Ascending aorta (tissue), 2 donors: ENCODE results near the gene SCGB3A1. TPM values are rescaled to one million over a fixed set of nuclear protein-coding genes. Genes with fewer than 3 reads are reported as not detected.

Source experiments
- DNase-seq, 2 donors: peaks; one replicate each; pipeline ENCODE4 v3.0.0-alpha.2; 2019; ENCODE audit warnings: low spot score in 2 of 2
- H3K27ac ChIP-seq, 2 donors: fragments of 200-600 bp; sonication (generic); one replicate each; pipeline ENCODE4 v1.5.1; 2016 to 2017; ENCODE audit warnings: mild to moderate bottlenecking in 1 of 2
- H3K27me3 ChIP-seq: fragments of 200-600 bp; sonication (generic); one replicate; pipeline ENCODE4 v1.5.1; 2017
- H3K36me3 ChIP-seq, 2 donors: fragments of 200-600 bp; sonication (generic); one replicate each; pipeline ENCODE4 v1.5.1; 2016
- H3K4me1 ChIP-seq, 2 donors: fragments of 200-600 bp; sonication (generic); one replicate each; pipeline ENCODE4 v1.5.1; 2016 to 2017; ENCODE audit warnings: mild to moderate bottlenecking in 1 of 2
- H3K4me3 ChIP-seq, 2 donors: fragments of 200-600 bp; sonication (generic); one replicate each; pipeline ENCODE4 v1.5.1; 2016 to 2017; ENCODE audit warnings: mild to moderate bottlenecking in 1 of 2
- H3K9me3 ChIP-seq, 2 donors: fragments of 200-600 bp; sonication (generic); one replicate each; pipeline ENCODE4 v1.5.1; 2016
- CTCF ChIP-seq, 3 experiments: fragments of 200-600 bp in 2 of 3; fragments of 450-650 bp in 1 of 3; sonication (generic) in 2 of 3; IDR thresholded peaks; one replicate each; pipeline ENCODE4 v1.5.1; 2016 to 2019; ENCODE audit warnings: antibody characterized with exemption in 3 of 3, mild to moderate bottlenecking in 1 of 3, moderate library complexity in 1 of 3
- intact Hi-C: fragments of 100-400 bp; cut with DNase I; formaldehyde crosslinking; loops from one replicate; pipeline ENCODE4 v1.15.1; 2023
- total RNA-seq: library from RNA; depleted of rRNA; stranded (reverse); fragments of >200 nt; gene quantifications from one replicate; pipeline ENCODE4 v1.1.0, GENCODE V29; 2016

The SCGB3A1 gene
- total RNA-seq, 1 donor from 2014 or later, result not detected

GRCh38 chr5:180609817-180610550 is 18.7 kb upstream of the SCGB3A1 start:
- H3K36me3 ChIP-seq, result no peaks in the 10 kb centered on the region
- intact Hi-C loops, result no loop called here
- H3K9me3 ChIP-seq, result no peaks in the 10 kb centered on the region
- no peak overlapping the region for H3K4me3 ChIP-seq
- H3K27me3 ChIP-seq, result no peaks in the 10 kb centered on the region
- H3K27ac ChIP-seq, result no peak overlapping the region
- no peak for DNase-seq
- TF ChIP-seq CTCF (IDR thresholded peaks at IDR 0.05), result no peak
- no peaks in the 10 kb centered on the region for H3K4me1 ChIP-seq

- Histone ChIP-seq H3K27me3 (no peaks in the 10 kb centered on the region), H3K9me3 (no peaks in the 10 kb centered on the region), H3K4me3 (no peak overlapping the region), H3K36me3 (no peaks in the 10 kb centered on the region), H3K4me1 (no peaks in the 10 kb centered on the region), H3K27ac (no peak overlapping the region)
- no peak for DNase-seq
- intact Hi-C loops, result no loop called here
- TF ChIP-seq CTCF (IDR thresholded peaks at IDR 0.05), result no peak
These were observed 18.1 kb upstream of the SCGB3A1 start for GRCh38 chr5:180609386-180609785.

GRCh38 chr5:180608572-180609310 is 17.4 kb upstream of the SCGB3A1 start:
- Histone ChIP-seq H3K36me3 (no peaks in the 10 kb centered on the region), H3K27me3 (no peaks in the 10 kb centered on the region), H3K9me3 (no peaks in the 10 kb centered on the region), H3K27ac (no peak overlapping the region), H3K4me3 (no peak overlapping the region), H3K4me1 (no peaks in the 10 kb centered on the region)
- intact Hi-C loops, result no loop called here
- DNase-seq, result no peak
- TF ChIP-seq CTCF (IDR thresholded peaks at IDR 0.05), result no peak

- Histone ChIP-seq H3K36me3 (no peaks in the 10 kb centered on the region), H3K27me3 (no peaks in the 10 kb centered on the region), H3K4me3 (no peak overlapping the region), H3K9me3 (no peaks in the 10 kb centered on the region), H3K27ac (no peak overlapping the region), H3K4me1 (no peaks in the 10 kb centered on the region)
- no peak for DNase-seq
- intact Hi-C loops, result no loop called here
- no peak for TF ChIP-seq CTCF (IDR thresholded peaks at IDR 0.05)
These were observed 16.7 kb upstream of the SCGB3A1 start for GRCh38 chr5:180607861-180608571.

GRCh38 chr5:180606215-180606785 is 15.0 kb upstream of the SCGB3A1 start:
- Histone ChIP-seq H3K27me3 (no peaks in the 10 kb centered on the region), H3K36me3 (no peaks in the 10 kb centered on the region), H3K4me1 (no peaks in the 10 kb centered on the region), H3K27ac (no peak overlapping the region), H3K9me3 (no peaks in the 10 kb centered on the region), H3K4me3 (no peak overlapping the region)
- DNase-seq, result no peak
- TF ChIP-seq CTCF (IDR thresholded peaks at IDR 0.05), result peak in 1 of 3 experiments; percentile 1
- intact Hi-C loops, result no loop called here
